Endothelial cell of umbilical vein (primary cell): ENCODE data around the gene CACHD1. TPM values are rescaled to one million over a fixed set of nuclear protein-coding genes. Genes with fewer than 3 reads are reported as not detected.
A peak's percentile ranks its signal among the peaks of the same experiment; 100 is the strongest.

Experiments
- BruUV-seq: library from RNA; stranded (reverse); fragments of 400-500 nt; replicated peaks from 2 replicates; lab custom pipeline; 2021; lab: Mats Ljungman, UMichigan
- CTCF ChIA-PET: fragments of 300-600, 350-600 bp; sonication (Branson Sonifier 250); formaldehyde crosslinking; loops from one replicate; lab custom pipeline; 2021; ENCODE audit warnings: antibody characterized with exemption, inconsistent platforms; lab: Charles Lee
- POLR2A ChIA-PET: fragments of 300-600, 350-600 bp; sonication (Branson Sonifier 250); formaldehyde crosslinking; loops from one replicate; lab custom pipeline; 2021; ENCODE audit warnings: antibody characterized with exemption, inconsistent platforms; lab: Charles Lee
- DNase-seq: peaks from one replicate; pipeline ENCODE4 v3.0.0-alpha.2; 2011; ENCODE audit warnings: low read depth, low spot score
- FAIRE-seq: peaks from 2 replicates; lab custom pipeline; 2011; peaks lifted over from hg19 to GRCh38; lab: Jason Lieb, UNC
- H2AFZ ChIP-seq: 2 replicates; pipeline ENCODE4 v1.6.0; 2012; ENCODE audit warnings: low read depth, low read length, control low read depth, inconsistent platforms
- H3K27ac ChIP-seq: 2 replicates; pipeline ENCODE4 v1.5.1; 2011; ENCODE audit warnings: low read depth, mild to moderate bottlenecking, control low read depth, low read length, moderate library complexity; ENCODE audit not compliant: insufficient read depth
- H3K27me3 ChIP-seq, 2 experiments: 2 replicates each; pipeline versions ENCODE4 v1.6.0 to v1.6.1; 2011; ENCODE audit warnings: low read length in 2 of 2, mixed read lengths in 1 of 2; ENCODE audit not compliant: control insufficient read depth in 2 of 2, insufficient read depth in 2 of 2
- H3K36me3 ChIP-seq, 2 experiments: 2 replicates in 1 of 2; 3 replicates in 1 of 2; pipeline ENCODE4 v1.5.1; 2011; ENCODE audit warnings: low read length in 2 of 2, mild to moderate bottlenecking in 1 of 2, moderate library complexity in 1 of 2; ENCODE audit not compliant: control insufficient read depth in 2 of 2, insufficient read depth in 2 of 2; ENCODE audit errors: extremely low read depth in 1 of 2
- H3K4me1 ChIP-seq: 3 replicates; pipeline ENCODE4 v1.5.1; 2011; ENCODE audit warnings: mild to moderate bottlenecking, low read length; ENCODE audit not compliant: control insufficient read depth, insufficient read depth; ENCODE audit errors: extremely low read depth
- H3K4me2 ChIP-seq: 2 replicates; pipeline ENCODE4 v1.6.1; 2011; ENCODE audit warnings: low read length, control low read depth, mixed read lengths; ENCODE audit not compliant: insufficient read depth
- H3K4me3 ChIP-seq, 3 experiments: fragments of 200-600 bp in 1 of 3; sonication (generic), shearing (Covaris generic) in 1 of 3; replicated peaks in 1 of 3; 2 replicates each; pipeline ENCODE4 v1.5.1; 2011 to 2016; ENCODE audit warnings: control low read depth in 3 of 3, low read length in 3 of 3, mild to moderate bottlenecking in 2 of 3, inconsistent platforms in 1 of 3, low read depth in 1 of 3, moderate library complexity in 1 of 3; ENCODE audit not compliant: insufficient read depth in 1 of 3
- H3K79me2 ChIP-seq: 2 replicates; pipeline ENCODE4 v1.6.0; 2012; ENCODE audit warnings: low read length, inconsistent platforms; ENCODE audit not compliant: control insufficient read depth, insufficient read depth
- H3K9ac ChIP-seq: replicated peaks from 2 replicates; pipeline ENCODE3; 2011; ENCODE audit warnings: low read length, control low read depth; ENCODE audit not compliant: insufficient read depth; ENCODE audit errors: extremely low read depth
- H3K9me1 ChIP-seq: replicated peaks from 3 replicates; pipeline ENCODE4 v1.6.0; 2011; ENCODE audit warnings: mild to moderate bottlenecking, low read length; ENCODE audit not compliant: control insufficient read depth, insufficient read depth; ENCODE audit errors: extremely low read depth
- H3K9me3 ChIP-seq: replicated peaks from 2 replicates; pipeline ENCODE4 v1.5.1; 2012; ENCODE audit warnings: low read length, inconsistent platforms; ENCODE audit not compliant: control insufficient read depth, insufficient read depth
- H4K20me1 ChIP-seq: replicated peaks from 2 replicates; pipeline ENCODE3; 2011; ENCODE audit warnings: mild to moderate bottlenecking, low read length; ENCODE audit not compliant: control insufficient read depth, insufficient read depth; ENCODE audit errors: extremely low read depth
- EZH2 ChIP-seq: IDR thresholded peaks from 2 replicates; pipeline ENCODE4 v1.6.1; 2012; ENCODE audit warnings: borderline replicate concordance, low read depth, mild to moderate bottlenecking, moderate library complexity, low read length, inconsistent platforms; ENCODE audit not compliant: severe bottlenecking
- FOS ChIP-seq: IDR thresholded peaks from 2 replicates; pipeline ENCODE4 v1.6.1; 2011; ENCODE audit warnings: mild to moderate bottlenecking, low read length, moderate library complexity, borderline replicate concordance; ENCODE audit not compliant: insufficient read depth
- GATA2 ChIP-seq: IDR thresholded peaks from 2 replicates; pipeline ENCODE4 v1.7.0; 2011; ENCODE audit warnings: low read depth, mild to moderate bottlenecking, moderate library complexity, mixed read lengths, low read length; ENCODE audit not compliant: insufficient read length, insufficient read depth
- JUN ChIP-seq: IDR thresholded peaks from 2 replicates; pipeline ENCODE4 v1.6.1; 2011; ENCODE audit warnings: borderline replicate concordance, low read depth; ENCODE audit not compliant: insufficient read length, insufficient read depth
- MYC ChIP-seq: IDR thresholded peaks from one replicate; pipeline ENCODE4 v1.6.1; 2011; ENCODE audit warnings: mild to moderate bottlenecking, low read depth, low read length
- POLR2A ChIP-seq: IDR thresholded peaks from 2 replicates; pipeline ENCODE4 v1.6.1; 2012; ENCODE audit warnings: low read depth, mild to moderate bottlenecking, control low read depth, low read length
- POLR2AphosphoS5 ChIP-seq: IDR thresholded peaks from 2 replicates; pipeline ENCODE4 v1.6.1; 2012; ENCODE audit warnings: low read depth, mild to moderate bottlenecking, control low read depth, low read length, moderate library complexity; ENCODE audit not compliant: insufficient read depth
- dilution Hi-C: fragments of 300-500 bp; cut with MboI; formaldehyde crosslinking; loops from one replicate; pipeline ENCODE4 v1.15.0; 2019; ENCODE audit warnings: low sequenced_read_pairs; ENCODE audit not compliant: extremely low pct_ligation_motif_present
- intact Hi-C: fragments of 100-400 bp; cut with micrococcal nuclease; formaldehyde crosslinking; loops from one replicate; pipeline ENCODE4 v1.10.0; 2022
- polyA plus RNA-seq, 4 experiments: library from polyadenylated mRNA; depleted of rRNA in 3 of 4; stranded (reverse) in 3 of 4; unstranded in 1 of 4; fragments of >200 nt; gene quantifications; 2 replicates each; pipeline versions ENCODE4 v1.2.1 to v1.2.3, GENCODE V29; 2011 to 2012; ENCODE audit warnings: missing spikeins in 1 of 4
- total RNA-seq: library from RNA; stranded (reverse); gene quantifications from 2 replicates; pipeline ENCODE4 v1.2.3, GENCODE V29; 2021
- TF ChIP-seq, protein P1 (sequence below), 2 donors: IDR thresholded peaks; 1 replicate in 1 of 2; 2 replicates in 1 of 2; pipeline ENCODE4 v1.5.1; 2011; ENCODE audit warnings: low read length in 2 of 2, mild to moderate bottlenecking in 2 of 2, moderate library complexity in 2 of 2, control low read depth in 1 of 2, inconsistent platforms in 1 of 2, low read depth in 1 of 2; ENCODE audit not compliant: insufficient read depth in 1 of 2; ENCODE audit errors: extremely low read depth in 1 of 2
- TF ChIP-seq, protein P2 (sequence below): IDR thresholded peaks from 2 replicates; pipeline ENCODE4 v1.6.1; 2011; ENCODE audit not compliant: insufficient read depth, insufficient read length

Gene CACHD1
- total and polyA plus RNA-seq, 2 donors (not counting 3 experiments of a cell fraction or from before 2014, with no cell fraction given), result 3.6 to 9.3 TPM

DNA sequence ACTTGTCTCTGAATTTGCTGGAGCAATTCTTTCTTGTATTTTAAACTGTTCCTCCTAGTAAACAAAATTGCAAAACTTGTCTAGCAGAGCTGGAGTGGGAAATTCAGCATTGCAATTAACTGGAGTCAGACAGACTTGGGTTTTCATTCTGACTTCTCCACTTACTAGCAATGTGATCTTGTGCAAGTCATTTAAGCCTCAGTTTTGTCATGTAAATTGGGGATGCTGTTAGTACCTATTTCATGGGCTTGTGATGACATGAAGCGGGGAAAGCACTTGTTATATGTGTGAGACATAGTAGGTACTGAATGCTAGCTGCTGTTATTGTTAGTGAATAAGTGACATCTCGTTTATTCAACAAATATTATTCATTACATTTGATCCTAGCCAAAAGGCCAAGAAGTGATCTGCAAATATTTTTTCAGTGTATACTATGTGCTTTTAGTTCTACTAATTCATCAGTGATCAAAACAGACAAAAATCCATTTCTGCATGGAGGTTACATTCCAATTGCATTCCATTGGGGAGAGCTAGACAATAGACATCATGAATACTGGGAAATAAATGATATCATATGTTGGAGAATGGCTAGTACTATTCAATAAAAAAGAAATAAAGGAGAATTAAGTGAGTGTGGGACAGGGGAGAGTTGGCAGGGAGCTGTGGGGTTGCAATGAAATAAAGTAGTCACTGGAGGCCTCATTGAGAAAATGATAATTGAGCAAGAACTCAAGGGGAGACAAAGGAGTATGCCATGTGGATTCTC lies 47.1 kb downstream of the CACHD1 start:
- Histone ChIP-seq H3K36me3 (no peaks in the 10 kb centered on the region), H2AFZ (no peak overlapping the region), H3K4me2 (no peak overlapping the region), H3K79me2 (no peaks in the 10 kb centered on the region), H3K9me1 (no peaks in the 10 kb centered on the region), H3K9ac (no peak overlapping the region), H3K27ac (peak overlapping the region; percentile 29), H4K20me1 (no peaks in the 10 kb centered on the region), H3K27me3 (no peaks in the 10 kb centered on the region), H3K4me3 (no peak overlapping the region), H3K9me3 (no peaks in the 10 kb centered on the region), H3K4me1 (peaks cover 31% of the 10 kb centered on the region)
- BruUV-seq, result no TSS peak
- TF ChIP-seq, protein P1, sequence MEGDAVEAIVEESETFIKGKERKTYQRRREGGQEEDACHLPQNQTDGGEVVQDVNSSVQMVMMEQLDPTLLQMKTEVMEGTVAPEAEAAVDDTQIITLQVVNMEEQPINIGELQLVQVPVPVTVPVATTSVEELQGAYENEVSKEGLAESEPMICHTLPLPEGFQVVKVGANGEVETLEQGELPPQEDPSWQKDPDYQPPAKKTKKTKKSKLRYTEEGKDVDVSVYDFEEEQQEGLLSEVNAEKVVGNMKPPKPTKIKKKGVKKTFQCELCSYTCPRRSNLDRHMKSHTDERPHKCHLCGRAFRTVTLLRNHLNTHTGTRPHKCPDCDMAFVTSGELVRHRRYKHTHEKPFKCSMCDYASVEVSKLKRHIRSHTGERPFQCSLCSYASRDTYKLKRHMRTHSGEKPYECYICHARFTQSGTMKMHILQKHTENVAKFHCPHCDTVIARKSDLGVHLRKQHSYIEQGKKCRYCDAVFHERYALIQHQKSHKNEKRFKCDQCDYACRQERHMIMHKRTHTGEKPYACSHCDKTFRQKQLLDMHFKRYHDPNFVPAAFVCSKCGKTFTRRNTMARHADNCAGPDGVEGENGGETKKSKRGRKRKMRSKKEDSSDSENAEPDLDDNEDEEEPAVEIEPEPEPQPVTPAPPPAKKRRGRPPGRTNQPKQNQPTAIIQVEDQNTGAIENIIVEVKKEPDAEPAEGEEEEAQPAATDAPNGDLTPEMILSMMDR (IDR thresholded peaks at IDR 0.05; ENCODE audit: extremely low read depth in 1 of 2, insufficient read depth in 1 of 2, low read depth in 1 of 2, low read length in 2 of 2), result no peak
- TF ChIP-seq MYC, result no peak
- TF ChIP-seq JUN, result peak; percentile 53
- TF ChIP-seq GATA2, result no peak
- intact Hi-C loops, result loop anchor here (2.0 kb wide), 1 partner anchor 14 kb away; no protein-coding TSS in a partner anchor
- ChIA-PET CTCF (interaction anchor here (1.0 to 1.6 kb wide), 5 partner anchors 10 to 230 kb away, joined by 3 to 5 read pairs (median 3); no protein-coding TSS in a partner anchor), POLR2A (no interaction called here)
- dilution Hi-C loops, result no loop called here
- DNase-seq (peak; percentile 47), FAIRE-seq (no peak)

DNA sequence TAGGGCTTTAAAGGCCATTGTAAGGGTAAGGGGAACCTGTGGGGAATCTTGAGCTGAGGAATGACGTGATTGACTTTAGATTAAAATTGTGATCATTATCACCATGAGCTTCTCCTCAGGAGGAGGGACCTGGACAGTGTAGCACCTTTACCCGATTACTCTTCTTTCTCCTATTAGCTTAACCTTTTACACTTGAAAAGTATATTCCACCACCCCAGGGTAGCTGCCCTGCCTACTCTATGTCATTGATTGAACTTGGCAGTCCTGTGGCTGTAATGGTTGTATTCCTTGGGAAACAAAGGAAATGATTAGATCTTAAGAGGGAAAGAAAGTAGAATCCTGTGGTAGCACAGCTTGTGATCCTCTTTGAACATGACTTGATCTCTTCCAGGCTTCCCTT lies 47.7 kb downstream of the CACHD1 start:
- Histone ChIP-seq H4K20me1 (no peaks in the 10 kb centered on the region), H3K27me3 (no peaks in the 10 kb centered on the region), H3K27ac (peak overlapping the region; percentile 29), H3K4me1 (peaks cover 28% of the 10 kb centered on the region), H3K4me3 (no peak overlapping the region), H3K9me3 (no peaks in the 10 kb centered on the region), H3K36me3 (no peaks in the 10 kb centered on the region), H3K4me2 (no peak overlapping the region), H3K79me2 (no peaks in the 10 kb centered on the region), H3K9me1 (no peaks in the 10 kb centered on the region), H2AFZ (no peak overlapping the region), H3K9ac (no peak overlapping the region)
- FAIRE-seq (no peak), DNase-seq (no peak)
- BruUV-seq, result no TSS peak
- TF ChIP-seq FOS (no peak), POLR2AphosphoS5 (no peak), MYC (no peak), EZH2 (no peak), GATA2 (no peak), POLR2A (no peak), JUN (no peak)
- TF ChIP-seq, protein P2, sequence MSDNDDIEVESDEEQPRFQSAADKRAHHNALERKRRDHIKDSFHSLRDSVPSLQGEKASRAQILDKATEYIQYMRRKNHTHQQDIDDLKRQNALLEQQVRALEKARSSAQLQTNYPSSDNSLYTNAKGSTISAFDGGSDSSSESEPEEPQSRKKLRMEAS, result no peak
- TF ChIP-seq, protein P1 (IDR thresholded peaks at IDR 0.05; ENCODE audit: extremely low read depth in 1 of 2, insufficient read depth in 1 of 2, low read depth in 1 of 2, low read length in 2 of 2), result no peak
- ChIA-PET CTCF (interaction anchor here (1.0 to 1.6 kb wide), 5 partner anchors 11 to 230 kb away, joined by 3 to 5 read pairs (median 3); no protein-coding TSS in a partner anchor), POLR2A (no interaction called here)
- dilution Hi-C loops (no loop called here), intact Hi-C loops (loop anchor here (2.0 kb wide), 1 partner anchor 15 kb away; no protein-coding TSS in a partner anchor)
